ENCODE results near the gene MYCBP.

DNA sequence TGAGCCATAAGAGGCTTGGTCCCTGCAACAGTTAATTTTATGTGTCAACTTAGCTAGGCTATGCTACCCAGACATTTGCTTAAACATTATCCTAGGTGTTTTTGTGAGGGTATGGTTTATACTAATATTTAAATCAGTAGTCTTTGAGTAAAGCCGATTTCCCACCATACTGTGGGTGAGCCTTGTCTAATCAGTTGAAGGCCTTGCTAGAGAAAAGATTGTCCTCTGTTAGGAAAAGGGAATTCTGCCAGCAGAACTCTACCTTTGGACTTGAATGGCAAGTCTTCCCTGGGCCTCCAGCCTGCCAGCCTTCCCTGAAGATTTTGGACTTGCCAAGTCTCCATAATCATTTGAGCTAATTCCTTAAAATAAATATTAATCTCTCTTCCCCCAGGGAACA lies 44.6 kb upstream of the MYCBP start:
- TF ChIP-seq, protein P1, sequence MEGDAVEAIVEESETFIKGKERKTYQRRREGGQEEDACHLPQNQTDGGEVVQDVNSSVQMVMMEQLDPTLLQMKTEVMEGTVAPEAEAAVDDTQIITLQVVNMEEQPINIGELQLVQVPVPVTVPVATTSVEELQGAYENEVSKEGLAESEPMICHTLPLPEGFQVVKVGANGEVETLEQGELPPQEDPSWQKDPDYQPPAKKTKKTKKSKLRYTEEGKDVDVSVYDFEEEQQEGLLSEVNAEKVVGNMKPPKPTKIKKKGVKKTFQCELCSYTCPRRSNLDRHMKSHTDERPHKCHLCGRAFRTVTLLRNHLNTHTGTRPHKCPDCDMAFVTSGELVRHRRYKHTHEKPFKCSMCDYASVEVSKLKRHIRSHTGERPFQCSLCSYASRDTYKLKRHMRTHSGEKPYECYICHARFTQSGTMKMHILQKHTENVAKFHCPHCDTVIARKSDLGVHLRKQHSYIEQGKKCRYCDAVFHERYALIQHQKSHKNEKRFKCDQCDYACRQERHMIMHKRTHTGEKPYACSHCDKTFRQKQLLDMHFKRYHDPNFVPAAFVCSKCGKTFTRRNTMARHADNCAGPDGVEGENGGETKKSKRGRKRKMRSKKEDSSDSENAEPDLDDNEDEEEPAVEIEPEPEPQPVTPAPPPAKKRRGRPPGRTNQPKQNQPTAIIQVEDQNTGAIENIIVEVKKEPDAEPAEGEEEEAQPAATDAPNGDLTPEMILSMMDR (IDR thresholded peaks at IDR 0.05), result no peak
- TF ChIP-seq EP300 (IDR thresholded peaks at IDR 0.05), result no peak

Measured in ovary (tissue), 3 donors.